Activated naive CD4-positive, alpha-beta T cell treated with anti-CD3 and anti-CD28 coated beads, Interleukin-2, amount 50 U/mL, for 72 hours (primary cell): ENCODE measurements around the gene RPS6KL1. TPM values are rescaled to one million over a fixed set of nuclear protein-coding genes. Genes with fewer than 3 reads are reported as not detected.

Experiments
- ATAC-seq, 2 donors: fragments of 150-1000 bp; cut with Tn5 transposase; 2 replicates each; pipeline ENCODE4 v1.10.0; 2021; ENCODE audit warnings: mild to moderate bottlenecking in 2 of 2, moderate library complexity in 2 of 2
- DNase-seq, 2 donors: peaks; one replicate each; pipeline ENCODE4 v3.0.0; 2021 to 2022; ENCODE audit warnings: low spot score in 2 of 2
- H3K27ac Mint-ChIP-seq, 2 donors: one replicate each; pipeline ENCODE4 v1.8.0; 2022; ENCODE audit warnings: mild to moderate bottlenecking in 2 of 2, mixed read lengths in 2 of 2
- H3K36me3 Mint-ChIP-seq, 2 donors: one replicate each; pipeline ENCODE4 v1.8.0; 2022; ENCODE audit warnings: mixed read lengths in 2 of 2
- H3K9me3 Mint-ChIP-seq, 2 donors: one replicate each; pipeline ENCODE4 v1.8.0; 2022; ENCODE audit warnings: mixed read lengths in 2 of 2
- total RNA-seq, 2 donors: library from RNA; stranded (reverse); gene quantifications; one replicate each; pipeline ENCODE4 v1.2.3, GENCODE V29; 2022

Gene RPS6KL1
- total RNA-seq, 2 donors from 2014 or later: 1.1 to 4.8 TPM

GRCh38 chr14:74954947-74955228 lies 31.8 kb upstream of the RPS6KL1 start:
- Mint-ChIP-seq H3K36me3 (no peaks in the 10 kb centered on the region), H3K9me3 (no peaks in the 10 kb centered on the region), H3K27ac (no peak overlapping the region)
- DNase-seq: no peak
- ATAC-seq: no peak

DNA sequence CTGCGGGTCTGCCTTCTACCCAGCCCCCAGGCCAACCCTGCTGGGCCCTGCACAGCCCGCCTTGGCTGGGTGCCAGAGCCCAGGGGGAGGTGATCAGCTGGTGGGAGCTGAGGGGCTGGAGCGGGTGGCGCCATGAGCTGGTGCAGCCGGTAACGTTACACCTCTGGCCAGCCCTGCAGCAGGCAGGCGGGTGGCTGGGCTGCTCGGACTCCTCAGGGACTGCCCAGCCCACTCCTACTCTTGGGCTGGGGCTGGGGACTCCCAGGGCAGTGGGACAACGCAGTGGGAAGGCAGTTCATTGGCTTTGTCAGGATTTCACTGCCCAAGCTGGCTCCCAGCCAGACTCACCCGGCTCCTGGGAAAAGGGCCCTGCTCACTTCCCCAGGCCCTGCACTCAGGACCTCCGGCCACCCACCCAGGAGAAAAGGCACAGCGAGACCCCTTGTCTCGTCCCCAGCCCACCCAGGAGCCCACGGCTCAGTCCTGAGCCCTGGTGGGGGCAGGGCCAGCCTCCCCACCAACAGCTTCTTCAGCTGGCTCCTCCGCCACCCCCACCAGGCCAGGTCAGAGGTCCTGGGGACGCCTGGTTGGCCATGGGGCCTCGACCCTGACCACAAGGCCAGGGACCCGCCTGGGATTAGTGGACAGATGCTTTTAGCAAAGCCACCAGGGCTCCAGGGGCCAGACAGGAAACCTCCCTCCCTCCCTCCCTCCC lies 31.3 kb upstream of the RPS6KL1 start:
- DNase-seq: no peak
- no peak for ATAC-seq
- no peaks in the 10 kb centered on the region for H3K9me3 Mint-ChIP-seq
- H3K36me3 Mint-ChIP-seq: no peaks in the 10 kb centered on the region
- H3K27ac Mint-ChIP-seq: no peak overlapping the region

DNA sequence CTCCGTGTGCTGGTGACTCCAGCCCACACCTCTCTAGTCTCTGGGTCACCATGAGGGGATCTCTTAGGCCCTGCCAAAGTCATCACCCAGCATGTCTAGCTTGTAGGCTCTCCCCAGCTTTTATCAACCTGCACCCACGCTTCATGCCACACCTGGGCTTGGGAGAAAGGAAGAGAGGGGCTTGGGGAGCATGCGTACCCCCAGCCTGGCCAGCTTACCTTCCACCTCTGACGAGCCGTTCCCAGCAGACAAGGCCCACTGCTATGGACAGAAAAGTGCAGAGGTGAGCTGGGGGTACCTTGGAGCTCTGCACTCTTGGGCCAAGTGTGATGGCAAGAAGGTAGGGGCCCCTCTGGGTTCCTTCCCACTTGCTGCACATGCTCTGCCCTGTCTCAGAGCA lies 30.6 kb upstream of the RPS6KL1 start:
- ATAC-seq: no peak
- H3K27ac Mint-ChIP-seq: no peak overlapping the region
- H3K9me3 Mint-ChIP-seq: no peaks in the 10 kb centered on the region
- H3K36me3 Mint-ChIP-seq: no peaks in the 10 kb centered on the region
- no peak for DNase-seq

GRCh38 chr14:74952697-74953484 lies 29.8 kb upstream of the RPS6KL1 start:
- ATAC-seq: no peak
- H3K9me3 Mint-ChIP-seq: no peaks in the 10 kb centered on the region

DNA sequence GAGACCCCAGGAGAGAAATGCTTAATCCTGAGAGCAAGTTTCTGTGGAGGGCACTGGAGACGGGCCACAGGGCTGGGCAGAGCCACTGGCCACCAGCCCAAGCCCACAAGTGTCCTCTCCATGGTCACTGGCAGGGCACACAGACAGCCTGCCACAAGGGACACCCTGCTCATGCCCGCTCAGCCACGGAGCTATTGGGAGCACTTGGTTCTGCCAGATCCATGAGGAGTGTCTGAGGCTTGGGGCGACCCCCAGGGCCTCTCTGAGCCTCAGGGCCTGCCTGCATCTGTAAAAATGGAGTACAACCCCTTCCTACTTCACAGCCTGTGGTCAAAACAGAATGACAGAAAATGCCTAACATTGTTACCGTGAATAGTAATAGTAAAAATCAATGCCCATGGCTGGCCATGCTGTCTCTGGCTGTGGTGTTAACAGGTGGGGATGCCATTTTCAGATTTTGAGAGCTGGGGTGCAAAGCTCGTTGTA lies 29.2 kb upstream of the RPS6KL1 start:
- Mint-ChIP-seq H3K27ac (no peak overlapping the region), H3K9me3 (no peaks in the 10 kb centered on the region), H3K36me3 (no peaks in the 10 kb centered on the region)
- ATAC-seq (no peak), DNase-seq (no peak)

More at GRCh38 chr14:74952697-74953484, 29.8 kb upstream of the RPS6KL1 start:
- Mint-ChIP-seq H3K36me3 (no peaks in the 10 kb centered on the region), H3K27ac (no peak overlapping the region)
- no peak for DNase-seq

DNA sequence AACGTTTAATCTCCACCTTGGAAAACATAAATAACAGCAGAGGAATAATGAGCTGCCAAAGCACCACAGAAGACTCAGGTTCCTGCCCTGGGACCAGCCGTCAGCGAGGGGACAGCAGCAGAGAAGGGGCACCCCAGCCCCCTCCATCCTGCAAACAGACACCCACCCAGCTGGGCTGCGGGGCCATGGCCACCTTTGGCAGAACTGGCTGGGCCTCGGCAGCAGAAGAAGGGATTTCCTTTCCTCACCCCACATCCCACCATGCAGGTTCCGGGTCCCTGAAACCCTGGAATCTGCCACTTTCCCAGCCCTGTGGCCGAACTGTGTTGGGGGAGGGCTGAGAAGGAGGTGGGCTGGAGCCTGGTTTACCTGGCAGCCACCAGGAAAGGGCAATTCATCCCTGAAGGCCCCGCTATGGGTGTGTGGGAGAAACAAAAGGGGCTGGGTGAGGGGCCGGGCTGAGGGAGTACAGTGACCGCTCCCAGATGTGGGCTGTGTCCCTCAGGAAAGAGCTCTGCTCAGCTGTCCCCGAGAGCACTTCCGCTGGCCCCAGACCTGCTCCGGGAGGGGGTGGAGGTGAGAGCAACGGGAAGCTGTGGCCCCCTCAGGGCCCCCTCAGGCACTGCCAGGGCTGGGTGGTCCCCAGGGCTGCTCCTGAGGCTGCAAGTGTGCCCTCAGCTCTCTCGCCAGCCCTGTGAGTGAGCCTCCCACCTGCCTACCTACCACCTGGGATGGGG lies 28.6 kb upstream of the RPS6KL1 start:
- ATAC-seq: no peak
- H3K27ac Mint-ChIP-seq: no peak overlapping the region
- H3K36me3 Mint-ChIP-seq: no peaks in the 10 kb centered on the region
- no peak for DNase-seq
- H3K9me3 Mint-ChIP-seq: no peaks in the 10 kb centered on the region

DNA sequence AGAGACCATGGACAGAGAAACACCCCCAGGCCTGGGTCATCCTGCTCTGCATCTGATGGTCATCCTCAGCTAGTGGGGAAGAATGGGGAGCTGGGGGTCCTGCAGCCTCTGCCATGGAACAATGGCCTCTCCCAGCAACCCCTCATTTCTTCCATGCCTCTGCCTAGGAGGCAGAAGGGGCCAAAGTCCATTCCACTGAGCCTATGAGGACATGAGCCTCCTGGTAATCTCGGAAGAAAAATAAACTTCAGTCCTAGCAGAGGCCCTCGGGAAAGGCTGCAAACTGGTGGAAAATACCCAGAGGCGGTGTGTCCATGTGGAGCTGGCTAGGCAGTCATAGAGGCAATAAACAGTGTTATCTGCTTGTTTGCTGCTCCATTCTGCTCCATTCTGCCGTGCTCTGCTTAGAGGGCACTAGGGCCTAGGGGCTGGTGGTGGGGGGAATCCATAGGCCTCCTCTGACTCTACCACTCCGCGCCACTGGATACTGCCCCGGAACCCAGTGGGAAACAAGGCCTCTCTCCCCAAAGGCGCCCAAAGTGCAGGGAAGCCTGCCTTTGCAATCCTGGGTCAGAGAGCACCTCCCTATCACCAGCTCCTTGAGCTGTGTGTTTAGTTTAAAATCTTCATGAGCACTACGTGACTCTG lies 27.9 kb upstream of the RPS6KL1 start:
- ATAC-seq (no peak), DNase-seq (no peak)
- Mint-ChIP-seq H3K9me3 (no peaks in the 10 kb centered on the region), H3K36me3 (no peaks in the 10 kb centered on the region), H3K27ac (no peak overlapping the region)

DNA sequence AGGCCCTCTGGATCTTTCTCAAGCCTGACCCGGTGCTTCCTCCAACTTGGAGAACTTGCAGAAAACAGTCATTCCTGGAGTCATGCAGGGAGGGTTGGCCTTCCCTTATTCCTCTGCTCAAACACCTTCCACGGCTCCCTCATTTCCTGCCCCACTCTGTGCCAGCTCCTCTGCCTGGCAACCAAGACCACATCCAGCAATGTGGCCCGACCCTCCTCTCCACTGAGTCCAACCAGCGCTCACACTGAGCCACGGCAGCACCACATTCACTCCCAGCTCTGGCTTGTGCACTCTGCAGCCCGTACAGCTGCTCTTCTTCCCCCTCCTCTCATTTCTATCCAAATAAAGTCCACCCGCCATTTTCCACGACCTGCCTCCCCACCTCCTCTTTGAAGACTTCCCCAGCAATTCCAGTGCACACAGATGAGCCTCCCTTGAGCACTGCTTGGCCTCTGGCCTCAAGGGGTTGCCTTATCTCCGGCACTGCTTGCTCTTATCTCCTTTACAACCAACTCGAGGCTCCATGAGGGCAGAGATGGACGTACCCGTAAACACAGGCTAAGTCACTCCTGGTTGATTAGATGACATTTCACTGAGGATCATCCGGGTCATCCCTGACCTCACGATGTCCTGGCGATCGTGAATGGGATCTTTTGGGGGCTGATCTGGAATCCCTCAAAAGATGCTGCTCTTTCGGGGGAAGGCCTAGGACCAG lies 27.0 kb upstream of the RPS6KL1 start:
- H3K36me3 Mint-ChIP-seq: no peaks in the 10 kb centered on the region
- H3K27ac Mint-ChIP-seq: peak overlapping the region in 1 of 2 donors; percentile 91
- DNase-seq (no peak), ATAC-seq (no peak)
- no peaks in the 10 kb centered on the region for H3K9me3 Mint-ChIP-seq

GRCh38 chr14:74949191-74949601 lies 26.1 kb upstream of the RPS6KL1 start:
- Mint-ChIP-seq H3K27ac (no peak overlapping the region), H3K36me3 (no peaks in the 10 kb centered on the region), H3K9me3 (no peaks in the 10 kb centered on the region)
- ATAC-seq (no peak), DNase-seq (no peak)

DNA sequence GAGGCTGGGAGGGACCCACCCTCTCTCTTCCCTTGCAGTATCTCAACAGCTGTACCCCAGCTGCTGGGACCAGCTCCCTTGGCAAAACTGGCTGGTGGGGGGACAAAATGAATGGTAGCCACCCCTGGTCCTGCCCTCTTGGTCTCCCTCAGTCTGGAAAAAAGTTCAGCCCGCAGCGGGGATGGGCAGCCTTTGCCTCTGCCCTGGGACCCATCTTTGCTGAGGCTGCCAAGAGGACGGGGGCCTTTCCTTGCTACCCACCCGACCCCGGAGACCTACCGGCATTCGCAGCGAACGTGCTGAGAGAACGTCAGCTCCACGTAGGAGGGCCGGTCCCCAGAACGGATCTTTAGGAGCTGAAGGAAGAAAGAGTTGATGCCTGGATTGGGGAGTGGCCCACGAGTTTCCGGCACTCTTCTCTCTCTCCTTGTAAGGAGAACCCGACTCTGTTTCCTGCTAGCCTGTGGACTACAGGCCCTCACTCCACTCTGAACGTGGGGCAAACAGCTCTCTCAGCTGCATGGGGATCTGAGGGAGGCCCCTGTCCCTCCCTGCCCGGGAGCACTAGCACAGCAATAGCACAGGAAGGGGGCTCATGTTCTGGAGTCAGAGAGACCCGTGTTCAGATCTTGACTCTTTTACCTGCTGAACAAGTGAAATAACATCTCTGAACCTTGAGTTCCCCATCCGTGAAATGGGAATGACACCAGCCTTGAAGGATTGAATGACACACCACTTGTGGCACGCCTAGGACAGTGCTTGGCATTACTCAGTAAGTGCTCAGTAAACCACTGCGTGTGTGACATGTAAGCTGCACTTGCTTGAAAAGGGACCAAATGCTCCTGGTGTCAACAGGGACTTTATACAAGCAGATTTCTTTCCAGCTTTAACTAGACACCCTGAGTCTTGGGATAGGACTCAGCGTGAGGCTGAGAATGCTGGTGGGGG lies 25.4 kb upstream of the RPS6KL1 start:
- H3K36me3 Mint-ChIP-seq: no peaks in the 10 kb centered on the region
- DNase-seq: no peak
- H3K27ac Mint-ChIP-seq: no peak overlapping the region
- ATAC-seq: no peak
- H3K9me3 Mint-ChIP-seq: no peaks in the 10 kb centered on the region

- DNase-seq: no peak
- no peaks in the 10 kb centered on the region for H3K9me3 Mint-ChIP-seq
- ATAC-seq: no peak
- no peak overlapping the region for H3K27ac Mint-ChIP-seq
- H3K36me3 Mint-ChIP-seq: no peaks in the 10 kb centered on the region
These were observed 24.5 kb upstream of the RPS6KL1 start for GRCh38 chr14:74947353-74948227.

DNA sequence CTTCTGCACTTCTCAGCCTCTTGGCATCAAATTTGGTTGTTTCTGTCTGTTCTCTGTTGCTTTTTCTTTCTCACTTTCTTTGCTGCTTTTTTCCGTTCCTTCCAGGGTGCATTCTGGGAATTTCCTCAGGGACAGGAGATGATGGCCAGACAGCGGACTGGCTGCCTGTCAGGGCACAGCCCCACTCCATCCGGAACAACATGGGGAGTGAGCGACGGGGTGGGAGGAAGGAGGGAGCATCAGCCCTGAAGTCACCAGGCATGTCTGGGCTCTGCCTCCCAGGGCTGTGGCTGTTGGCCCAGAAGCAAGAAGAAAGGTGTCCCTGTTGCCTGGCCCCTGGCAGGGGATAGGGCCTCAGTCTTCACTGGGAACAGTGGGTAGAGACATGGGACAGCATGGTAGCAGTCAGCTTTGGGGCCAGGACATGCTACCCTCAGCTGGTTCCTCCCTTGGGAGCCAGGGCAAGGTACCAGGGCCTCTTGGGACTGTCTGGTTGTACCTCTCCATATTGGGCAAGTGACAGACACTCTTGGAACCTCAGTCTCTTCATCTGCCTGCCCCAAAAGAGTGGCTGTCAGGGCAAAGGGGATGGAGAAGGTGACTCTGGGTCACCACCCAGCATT lies 23.7 kb upstream of the RPS6KL1 start:
- H3K36me3 Mint-ChIP-seq: peaks cover 0 to 2% of the 10 kb centered on the region in 2 donors
- H3K27ac Mint-ChIP-seq: peak overlapping the region; percentile 78 to 87
- no peaks in the 10 kb centered on the region for H3K9me3 Mint-ChIP-seq
- ATAC-seq: no peak
- no peak for DNase-seq

DNA sequence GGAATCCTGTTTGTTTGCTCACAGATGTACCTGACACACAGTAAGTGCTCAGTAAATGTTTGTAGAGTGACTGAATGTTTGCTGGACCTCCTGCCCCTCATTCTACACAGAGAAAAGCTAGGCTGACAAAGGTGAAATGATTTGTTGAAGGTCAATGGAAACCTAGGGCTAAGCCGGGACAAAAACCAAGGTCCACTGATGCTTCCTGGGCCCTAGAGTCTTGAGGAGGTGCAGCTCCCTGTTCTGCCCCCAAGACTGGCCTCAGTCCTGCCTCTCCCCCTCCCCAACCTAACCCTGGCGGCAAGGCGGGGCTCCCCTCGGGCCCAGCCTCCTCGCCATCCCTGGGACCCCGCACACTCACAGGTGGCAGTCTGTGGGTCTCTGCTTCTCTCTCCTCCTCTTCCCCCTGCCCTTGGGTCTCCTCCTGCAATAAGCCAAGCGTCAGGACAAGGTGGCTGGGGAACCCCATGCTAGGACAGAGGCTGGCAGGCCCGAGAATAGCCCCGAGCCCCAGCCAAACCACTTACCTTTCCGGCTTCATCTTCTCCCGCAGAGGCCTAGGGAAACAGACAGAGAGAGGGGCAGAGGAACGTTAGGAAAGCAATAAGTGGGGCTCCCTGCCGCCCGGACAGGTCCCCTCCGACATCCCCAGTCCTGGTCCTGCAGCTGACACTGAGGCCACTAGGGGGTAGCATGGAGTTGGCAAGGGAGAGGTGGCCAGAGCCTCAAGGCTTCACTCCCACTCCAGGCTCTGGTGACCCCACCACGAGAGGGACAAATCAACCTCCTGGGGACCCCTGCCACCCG lies 23.0 kb upstream of the RPS6KL1 start:
- H3K27ac Mint-ChIP-seq: peak overlapping the region; percentile 78 to 87
- H3K36me3 Mint-ChIP-seq: peaks cover 0 to 4% of the 10 kb centered on the region in 2 donors
- DNase-seq (peak; percentile 79 to 88), ATAC-seq (peak; percentile 61 to 81)
- no peaks in the 10 kb centered on the region for H3K9me3 Mint-ChIP-seq
